ENCODE results near the gene SRRM1. TPM values are rescaled to one million over a fixed set of nuclear protein-coding genes. Genes with fewer than 3 reads are reported as not detected.

Gene SRRM1
- total and polyA plus RNA-seq, 9 of the 15 experiments (the other 6 are each of a cell fraction or from before 2014, with no cell fraction given), result 54.5 to 268 (median 115) TPM

DNA sequence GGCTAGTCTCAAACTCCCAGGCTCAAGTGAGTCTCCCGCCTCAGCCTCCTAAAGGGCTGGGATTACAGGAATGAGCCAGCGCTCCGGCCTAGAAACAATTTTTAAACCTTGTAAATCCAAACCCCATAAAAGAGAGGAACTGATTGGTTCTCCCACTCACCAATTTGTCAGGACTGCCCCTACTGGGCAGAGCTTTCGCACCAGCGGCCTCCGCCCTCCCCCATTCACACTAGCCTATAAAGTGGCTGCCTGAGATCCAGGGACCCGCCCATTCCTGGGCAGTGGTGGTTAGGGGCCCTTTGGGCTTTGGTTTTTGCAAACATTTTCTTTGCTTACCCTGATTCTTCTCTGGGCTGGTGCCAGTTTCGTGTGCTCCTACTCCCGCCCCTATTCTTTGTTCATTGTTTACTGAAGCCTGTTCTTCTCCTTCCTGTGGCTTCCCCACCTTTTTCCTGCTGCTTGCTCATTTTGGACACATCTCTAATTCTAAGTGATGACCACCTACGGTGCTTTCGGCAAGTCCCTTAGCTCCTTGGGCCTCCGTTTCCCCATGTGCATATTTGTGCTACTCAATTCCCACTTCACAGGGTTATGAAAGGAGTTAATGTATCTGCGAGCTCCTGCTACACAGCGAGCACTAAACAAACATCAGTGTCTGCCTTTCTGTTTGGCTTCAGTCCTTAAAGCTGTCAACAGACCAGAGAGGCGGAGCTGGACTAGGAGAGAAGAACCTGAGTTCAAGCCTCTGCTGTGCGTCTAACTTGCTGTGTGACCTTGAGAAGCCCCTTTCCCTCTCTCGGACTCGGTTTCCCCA is 62.4 kb downstream of the SRRM1 start:
- in situ Hi-C loops (cut with MboI), result no loop called here
- intact Hi-C loops (cut with micrococcal nuclease), result loop anchor here (2.0 kb wide), 1 partner anchor 39 kb away; the partner anchor contains the start of gene CLIC4
- ChIA-PET POLR2A (interaction anchor here (0.7 to 2.0 kb wide), 10 partner anchors 9 to 92 kb away, joined by 3 to 14 read pairs (median 5); partner anchors contain the start of gene CLIC4), CTCF (ENCODE audit: low intra/inter-chr PET ratio) (interaction anchor here (0.7 kb wide), 1 partner anchor 125 kb away, joined by 3 read pairs; no protein-coding TSS in a partner anchor)
- WGBS (ENCODE audit: insufficient coverage, low coverage, missing lambda C conversion rate), result 16% methylated on average over 17 of the region's 18 CpGs
- Histone ChIP-seq H3K9me1 (ENCODE audit: control insufficient read depth, insufficient read depth, low read length) (no peaks in the 10 kb centered on the region), H3K4me3 (peak overlapping the region; percentile 4; the same call in 1 of the 2 replicates), H4K20me1 (replicated peaks; ENCODE audit: control insufficient read depth, insufficient read depth, low read length) (no peaks in the 10 kb centered on the region), H3K4me1 (replicated peaks in 1 of 2; ENCODE audit: control insufficient read depth in 2 of 2, insufficient read depth in 2 of 2, low read length in 2 of 2) (peaks cover 15 to 26% of the 10 kb centered on the region in 2 experiments), H3K27ac (ENCODE audit: extremely low read depth, low read depth, low read length) (peak overlapping the region; percentile 43; the same call in 2 of the 3 replicates), H3K9me3 (replicated peaks; ENCODE audit: control insufficient read depth, insufficient read depth, low read depth, low read length) (no peaks in the 10 kb centered on the region), H3K4me2 (ENCODE audit: insufficient read depth, low read length) (peak overlapping the region; percentile 70), H3K27me3 (ENCODE audit: control insufficient read depth in 2 of 2, insufficient read depth in 2 of 2, low read length in 2 of 2) (no peaks in the 10 kb centered on the region), H2AFZ (ENCODE audit: low read depth, low read length) (peak overlapping the region; percentile 97), H3K36me3 (ENCODE audit: control insufficient read depth, insufficient read depth, low read length) (no peaks in the 10 kb centered on the region), H3K79me2 (ENCODE audit: control insufficient read depth, insufficient read depth, low read length) (no peaks in the 10 kb centered on the region), H3K9ac (ENCODE audit: insufficient read depth in 1 of 2, low read depth in 2 of 2, low read length in 2 of 2) (peak overlapping the region; percentile 39 to 88; a peak in 3 of 4 replicates)
- DNase-seq (ENCODE audit: extremely low read depth in 1 of 4, low spot score in 3 of 4) (peak; percentile 92 to 99 (median 94)), FAIRE-seq (peak; percentile 99), ATAC-seq (peak; percentile 100)
- BruUV-seq (replicated peaks), result no TSS peak
- no peak for TF ChIP-seq MIER1 (IDR thresholded peaks at IDR 0.05; ENCODE audit: low read depth)
- no peak for TF ChIP-seq RBM22 (IDR thresholded peaks at IDR 0.05; ENCODE audit: low read depth, low read length, poor library complexity, severe bottlenecking)
- no peak for TF ChIP-seq SMARCA4 (IDR thresholded peaks at IDR 0.05)
- no peak for TF ChIP-seq RBBP5 (IDR thresholded peaks at IDR 0.05; ENCODE audit: borderline replicate concordance, insufficient read depth, low read length, poor library complexity, severe bottlenecking)
- 0 out of 2 replicates have a peak, but pooled peaks have one; percentile 33 for TF ChIP-seq KAT7 (CRISPR knock-in tag; IDR thresholded peaks at IDR 0.05; ENCODE audit: borderline replicate concordance)
- TF ChIP-seq DDX20 (tag; IDR thresholded peaks at IDR 0.05; ENCODE audit: low read depth), result no peak
- TF ChIP-seq, protein P1, sequence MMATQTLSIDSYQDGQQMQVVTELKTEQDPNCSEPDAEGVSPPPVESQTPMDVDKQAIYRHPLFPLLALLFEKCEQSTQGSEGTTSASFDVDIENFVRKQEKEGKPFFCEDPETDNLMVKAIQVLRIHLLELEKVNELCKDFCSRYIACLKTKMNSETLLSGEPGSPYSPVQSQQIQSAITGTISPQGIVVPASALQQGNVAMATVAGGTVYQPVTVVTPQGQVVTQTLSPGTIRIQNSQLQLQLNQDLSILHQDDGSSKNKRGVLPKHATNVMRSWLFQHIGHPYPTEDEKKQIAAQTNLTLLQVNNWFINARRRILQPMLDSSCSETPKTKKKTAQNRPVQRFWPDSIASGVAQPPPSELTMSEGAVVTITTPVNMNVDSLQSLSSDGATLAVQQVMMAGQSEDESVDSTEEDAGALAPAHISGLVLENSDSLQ (IDR thresholded peaks at IDR 0.05), result no peak
- no peak for TF ChIP-seq ZNF436 (CRISPR knock-in tag; IDR thresholded peaks at IDR 0.05)
- no peak; the same call in 1 of the 2 replicates for TF ChIP-seq DPF2 (IDR thresholded peaks at IDR 0.05)
- 0 out of 2 replicates have a peak, but pooled peaks have one; percentile 39 for TF ChIP-seq RBFOX2 (IDR thresholded peaks at IDR 0.05; ENCODE audit: low read depth, low read length)
- peak; percentile 60; the same call in 1 of the 2 replicates for TF ChIP-seq CC2D1A (IDR thresholded peaks at IDR 0.05)
- TF ChIP-seq, protein P2, sequence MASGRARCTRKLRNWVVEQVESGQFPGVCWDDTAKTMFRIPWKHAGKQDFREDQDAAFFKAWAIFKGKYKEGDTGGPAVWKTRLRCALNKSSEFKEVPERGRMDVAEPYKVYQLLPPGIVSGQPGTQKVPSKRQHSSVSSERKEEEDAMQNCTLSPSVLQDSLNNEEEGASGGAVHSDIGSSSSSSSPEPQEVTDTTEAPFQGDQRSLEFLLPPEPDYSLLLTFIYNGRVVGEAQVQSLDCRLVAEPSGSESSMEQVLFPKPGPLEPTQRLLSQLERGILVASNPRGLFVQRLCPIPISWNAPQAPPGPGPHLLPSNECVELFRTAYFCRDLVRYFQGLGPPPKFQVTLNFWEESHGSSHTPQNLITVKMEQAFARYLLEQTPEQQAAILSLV (tag; IDR thresholded peaks at IDR 0.05), result no peak
- TF ChIP-seq, protein P3, sequence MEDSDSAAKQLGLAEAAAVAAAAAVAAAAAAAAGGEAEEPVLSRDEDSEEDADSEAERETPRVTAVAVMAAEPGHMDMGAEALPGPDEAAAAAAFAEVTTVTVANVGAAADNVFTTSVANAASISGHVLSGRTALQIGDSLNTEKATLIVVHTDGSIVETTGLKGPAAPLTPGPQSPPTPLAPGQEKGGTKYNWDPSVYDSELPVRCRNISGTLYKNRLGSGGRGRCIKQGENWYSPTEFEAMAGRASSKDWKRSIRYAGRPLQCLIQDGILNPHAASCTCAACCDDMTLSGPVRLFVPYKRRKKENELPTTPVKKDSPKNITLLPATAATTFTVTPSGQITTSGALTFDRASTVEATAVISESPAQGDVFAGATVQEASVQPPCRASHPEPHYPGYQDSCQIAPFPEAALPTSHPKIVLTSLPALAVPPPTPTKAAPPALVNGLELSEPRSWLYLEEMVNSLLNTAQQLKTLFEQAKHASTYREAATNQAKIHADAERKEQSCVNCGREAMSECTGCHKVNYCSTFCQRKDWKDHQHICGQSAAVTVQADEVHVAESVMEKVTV (CRISPR knock-in tag; IDR thresholded peaks at IDR 0.05), result no peak
- TF ChIP-seq SMC3 (conservative IDR thresholded peaks at IDR 0.05; ENCODE audit: insufficient read depth, low read depth, low read length), result no peak
- TF ChIP-seq FOXM1 (IDR thresholded peaks at IDR 0.05; ENCODE audit: low read depth), result peak; percentile 41; the same call in 1 of the 2 replicates
- no peak for TF ChIP-seq FOXM1 (CRISPR knock-in tag; IDR thresholded peaks at IDR 0.05; ENCODE audit: low read depth)
